Measurements from ENCODE around the gene ALG10B. TPM values are rescaled to one million over a fixed set of nuclear protein-coding genes. Genes with fewer than 3 reads are reported as not detected.
"Not testable (repeated sequence)": the region's sequence is repeated elsewhere in the genome, so short reads cannot be mapped to it uniquely, and the experiment has no call there.

ALG10B gene
- polyA plus RNA-seq, 1 donor from 2014 or later, result 5.7 TPM

GRCh38 chr12:38328306-38328895 is 11.8 kb downstream of the ALG10B start:
- H3K27me3 ChIP-seq (ENCODE audit: insufficient read depth, low read depth, low read length), result no peaks in the 10 kb centered on the region
- H3F3A ChIP-seq (ENCODE audit: insufficient read depth, low read length, poor library complexity, severe bottlenecking), result no peaks in the 10 kb centered on the region
- H3K4me3 ChIP-seq (ENCODE audit: low read length), result no peak overlapping the region
- no peak overlapping the region for H3K4me2 ChIP-seq (ENCODE audit: low read length)
- H4K20me1 ChIP-seq (ENCODE audit: insufficient read depth), result no peaks in the 10 kb centered on the region
- H3K79me2 ChIP-seq (replicated peaks; ENCODE audit: insufficient read depth, low read length), result no peaks in the 10 kb centered on the region
- no peaks in the 10 kb centered on the region for H3K9me3 ChIP-seq (ENCODE audit: low read length)
- H3K27ac ChIP-seq (ENCODE audit: low read length), result no peak overlapping the region
- no peaks in the 10 kb centered on the region for H3K9me2 ChIP-seq (ENCODE audit: insufficient read depth, low read length)
- no peaks in the 10 kb centered on the region for H3K36me3 ChIP-seq (ENCODE audit: insufficient read depth, low read length)
- TF ChIP-seq EP300 (conservative IDR thresholded peaks at IDR 0.05; ENCODE audit: poor library complexity, severe bottlenecking) (no peak), MXI1 (conservative IDR thresholded peaks at IDR 0.05; ENCODE audit: poor library complexity, severe bottlenecking) (no peak), POLR2AphosphoS5 (IDR thresholded peaks at IDR 0.05) (no peak), TAF1 (IDR thresholded peaks at IDR 0.05; ENCODE audit: low read depth) (no peak), SMC3 (conservative IDR thresholded peaks at IDR 0.05; ENCODE audit: poor library complexity) (peak; percentile 82), REST (IDR thresholded peaks at IDR 0.05; ENCODE audit: borderline replicate concordance) (no peak), RAD21 (conservative IDR thresholded peaks at IDR 0.05) (peak; percentile 83), EZH2 (IDR thresholded peaks at IDR 0.05; ENCODE audit: borderline replicate concordance, insufficient read depth, low read length, poor library complexity, severe bottlenecking) (no peak), CTCF (IDR thresholded peaks at IDR 0.05; ENCODE audit: poor library complexity, severe bottlenecking) (peak; percentile 76)
- no peak overlapping the region for H3K9ac ChIP-seq (ENCODE audit: low read length)
- H2AFZ ChIP-seq (ENCODE audit: low read depth, low read length), result no peak overlapping the region

- H2AFZ ChIP-seq (ENCODE audit: low read depth, low read length); H4K20me1 ChIP-seq (ENCODE audit: insufficient read depth); H3K9ac ChIP-seq (ENCODE audit: low read length); H3K79me2 ChIP-seq (replicated peaks; ENCODE audit: insufficient read depth, low read length); H3K9me2 ChIP-seq (ENCODE audit: insufficient read depth, low read length); H3K9me3 ChIP-seq (ENCODE audit: low read length); H3K4me2 ChIP-seq (ENCODE audit: low read length); H3K36me3 ChIP-seq (ENCODE audit: insufficient read depth, low read length); H3K27me3 ChIP-seq (ENCODE audit: insufficient read depth, low read depth, low read length); H3K4me3 ChIP-seq (ENCODE audit: low read length); H3K27ac ChIP-seq (ENCODE audit: low read length); H3F3A ChIP-seq (ENCODE audit: insufficient read depth, low read length, poor library complexity, severe bottlenecking): not testable (repeated sequence)
Observed at GRCh38 chr12:38330414-38330813, 13.8 kb downstream of the ALG10B start.

- Histone ChIP-seq H3F3A (ENCODE audit: insufficient read depth, low read length, poor library complexity, severe bottlenecking) (no peaks in the 10 kb centered on the region), H3K4me3 (ENCODE audit: low read length) (no peak overlapping the region), H3K27ac (ENCODE audit: low read length) (no peak overlapping the region), H3K79me2 (replicated peaks; ENCODE audit: insufficient read depth, low read length) (no peaks in the 10 kb centered on the region), H3K9me3 (ENCODE audit: low read length) (no peaks in the 10 kb centered on the region), H3K36me3 (ENCODE audit: insufficient read depth, low read length) (no peaks in the 10 kb centered on the region), H3K4me2 (ENCODE audit: low read length) (no peak overlapping the region), H3K27me3 (ENCODE audit: insufficient read depth, low read depth, low read length) (no peaks in the 10 kb centered on the region), H2AFZ (ENCODE audit: low read depth, low read length) (no peak overlapping the region), H3K9me2 (ENCODE audit: insufficient read depth, low read length) (no peaks in the 10 kb centered on the region), H3K9ac (ENCODE audit: low read length) (no peak overlapping the region), H4K20me1 (ENCODE audit: insufficient read depth) (no peaks in the 10 kb centered on the region)
- TF ChIP-seq SMC3 (conservative IDR thresholded peaks at IDR 0.05; ENCODE audit: poor library complexity), result no peak
- TF ChIP-seq RAD21 (conservative IDR thresholded peaks at IDR 0.05), result no peak
- peak; percentile 56 for TF ChIP-seq EP300 (conservative IDR thresholded peaks at IDR 0.05; ENCODE audit: poor library complexity, severe bottlenecking)
- no peak for TF ChIP-seq EZH2 (IDR thresholded peaks at IDR 0.05; ENCODE audit: borderline replicate concordance, insufficient read depth, low read length, poor library complexity, severe bottlenecking)
- no peak for TF ChIP-seq REST (IDR thresholded peaks at IDR 0.05; ENCODE audit: borderline replicate concordance)
- TF ChIP-seq POLR2AphosphoS5 (IDR thresholded peaks at IDR 0.05), result peak; percentile 67
Observed at GRCh38 chr12:38332814-38333213, 16.2 kb downstream of the ALG10B start.

All from neural cell (in vitro differentiated cells).